H1 (cell line): ENCODE measurements around the gene LMX1A. TPM values are rescaled to one million over a fixed set of nuclear protein-coding genes. Genes with fewer than 3 reads are reported as not detected.

Source experiments
- CTCF ChIA-PET: fragments of 300-600 bp; sonication (Branson Sonifier 250); formaldehyde crosslinking; loops from one replicate; lab custom pipeline; 2021; ENCODE audit not compliant: partially characterized antibody; lab: Charles Lee
- POLR2A ChIA-PET: fragments of 300-600 bp; sonication (Branson Sonifier 250); formaldehyde crosslinking; loops from one replicate; lab custom pipeline; 2021; ENCODE audit warnings: inconsistent platforms; ENCODE audit not compliant: partially characterized antibody; lab: Charles Lee
- DNase-seq, 2 experiments: peaks; one replicate each; pipeline versions ENCODE4 v3.0.0 to v3.0.0-alpha.2; 2010 to 2022; ENCODE audit warnings: low spot score in 2 of 2, low read depth in 1 of 2, mixed read lengths in 1 of 2
- FAIRE-seq: peaks from 2 replicates; lab custom pipeline; 2011; peaks lifted over from hg19 to GRCh38; lab: Jason Lieb, UNC
- H2AFZ ChIP-seq: 2 replicates; pipeline ENCODE4 v1.8.1; 2012; ENCODE audit warnings: low read length, inconsistent platforms
- H2AK5ac ChIP-seq: 2 replicates; pipeline ENCODE4 v1.6.1; 2013; ENCODE audit warnings: low read depth, low read length
- H2BK120ac ChIP-seq: replicated peaks from 2 replicates; pipeline ENCODE3; 2013; ENCODE audit warnings: low read depth, low read length, inconsistent platforms
- H2BK12ac ChIP-seq: 2 replicates; pipeline ENCODE4 v1.6.1; 2013; ENCODE audit warnings: low read depth, low read length
- H2BK15ac ChIP-seq: 2 replicates; pipeline ENCODE4 v1.6.1; 2013; ENCODE audit warnings: low read length
- H2BK20ac ChIP-seq: 2 replicates; pipeline ENCODE4 v1.6.1; 2013; ENCODE audit warnings: low read length
- H2BK5ac ChIP-seq: 2 replicates; pipeline ENCODE4 v1.6.1; 2013; ENCODE audit warnings: low read depth, low read length
- H3K14ac ChIP-seq: 2 replicates; pipeline ENCODE4 v1.6.1; 2013; ENCODE audit warnings: inconsistent platforms; ENCODE audit not compliant: insufficient read length
- H3K18ac ChIP-seq: 2 replicates; pipeline ENCODE4 v1.6.1; 2013; ENCODE audit warnings: low read length; ENCODE audit errors: extremely low read depth
- H3K23ac ChIP-seq: 2 replicates; pipeline ENCODE4 v1.6.1; 2013; ENCODE audit warnings: inconsistent platforms; ENCODE audit not compliant: insufficient read length
- H3K23me2 ChIP-seq: 2 replicates; pipeline ENCODE4 v1.6.1; 2013; ENCODE audit warnings: low read depth, low read length
- H3K27ac ChIP-seq: 2 replicates; pipeline ENCODE4 v1.6.1; 2011; ENCODE audit warnings: low read depth, low read length, inconsistent platforms
- H3K27me3 ChIP-seq, 4 experiments: replicated peaks in 1 of 4; 1 replicate in 1 of 4; 2 replicates in 3 of 4; pipeline versions ENCODE4 v1.6.1 to v1.8.1; 2011 to 2013; ENCODE audit warnings: low read length in 3 of 4, mild to moderate bottlenecking in 3 of 4, inconsistent platforms in 2 of 4, mixed read lengths in 2 of 4, moderate library complexity in 1 of 4; ENCODE audit not compliant: control insufficient read depth in 3 of 4, insufficient read depth in 3 of 4; ENCODE audit errors: extremely low read depth in 1 of 4
- H3K36me3 ChIP-seq, 4 experiments: 2 replicates each; pipeline versions ENCODE4 v1.6.1 to v1.8.1; 2011 to 2013; ENCODE audit warnings: mild to moderate bottlenecking in 4 of 4, low read length in 3 of 4, moderate library complexity in 2 of 4, control low read depth in 1 of 4, inconsistent platforms in 1 of 4; ENCODE audit not compliant: insufficient read depth in 4 of 4, control insufficient read depth in 2 of 4
- H3K4ac ChIP-seq: replicated peaks from 2 replicates; pipeline ENCODE3; 2013; ENCODE audit warnings: low read length, low read depth, mixed read lengths, inconsistent platforms; ENCODE audit not compliant: insufficient read length
- H3K4me1 ChIP-seq, 4 experiments: replicated peaks in 1 of 4; 1 replicate in 1 of 4; 2 replicates in 3 of 4; pipeline versions ENCODE4 v1.6.1 to v1.8.1; 2011 to 2013; ENCODE audit warnings: low read length in 3 of 4, inconsistent platforms in 2 of 4, mixed read lengths in 1 of 4; ENCODE audit not compliant: insufficient read depth in 4 of 4, control insufficient read depth in 3 of 4
- H3K4me2 ChIP-seq, 2 experiments: 2 replicates each; pipeline versions ENCODE4 v1.6.1 to v1.8.1; 2011 to 2013; ENCODE audit warnings: low read depth in 2 of 2, low read length in 2 of 2, control low read depth in 1 of 2, inconsistent platforms in 1 of 2, mild to moderate bottlenecking in 1 of 2; ENCODE audit not compliant: insufficient read depth in 1 of 2
- H3K4me3 ChIP-seq, 4 experiments: fragments of 200-600, 300-600 bp in 1 of 4; sonication (generic), shearing (Covaris generic), sonication (Bioruptor Twin) in 1 of 4; 2 replicates each; pipeline versions ENCODE4 v1.5.1 to v1.8.1; 2011 to 2016; ENCODE audit warnings: low read length in 4 of 4, low read depth in 3 of 4, control low read depth in 2 of 4, inconsistent platforms in 2 of 4, mild to moderate bottlenecking in 2 of 4, mixed read lengths in 1 of 4, moderate library complexity in 1 of 4; ENCODE audit not compliant: insufficient read depth in 2 of 4; ENCODE audit errors: extremely low read depth in 1 of 4
- H3K56ac ChIP-seq: replicated peaks from 2 replicates; pipeline ENCODE3; 2013; ENCODE audit warnings: low read depth, mild to moderate bottlenecking, mixed read lengths, low read length, inconsistent platforms; ENCODE audit not compliant: insufficient read length
- H3K79me1 ChIP-seq: 2 replicates; pipeline ENCODE4 v1.6.1; 2013; ENCODE audit warnings: low read depth, low read length, control low read depth
- H3K79me2 ChIP-seq, 2 experiments: 2 replicates each; pipeline versions ENCODE4 v1.6.1 to v1.8.1; 2012 to 2013; ENCODE audit warnings: low read length in 2 of 2, mild to moderate bottlenecking in 2 of 2, inconsistent platforms in 1 of 2; ENCODE audit not compliant: insufficient read depth in 2 of 2, control insufficient read depth in 1 of 2
- H3K9ac ChIP-seq, 4 experiments: replicated peaks in 1 of 4; 1 replicate in 1 of 4; 2 replicates in 3 of 4; pipeline versions ENCODE4 v1.6.1 to v1.8.1; 2011 to 2013; ENCODE audit warnings: low read depth in 3 of 4, low read length in 3 of 4, control low read depth in 2 of 4, mild to moderate bottlenecking in 2 of 4, moderate library complexity in 2 of 4, inconsistent platforms in 1 of 4; ENCODE audit errors: extremely low read depth in 1 of 4
- H3K9me3 ChIP-seq, 2 experiments: 2 replicates each; pipeline versions ENCODE4 v1.6.1 to v1.8.1; 2012 to 2013; ENCODE audit warnings: mild to moderate bottlenecking in 2 of 2, moderate library complexity in 2 of 2, control low read depth in 1 of 2, inconsistent platforms in 1 of 2, low read depth in 1 of 2, low read length in 1 of 2, mixed read lengths in 1 of 2; ENCODE audit not compliant: insufficient read depth in 2 of 2
- H4K20me1 ChIP-seq, 2 experiments: replicated peaks in 1 of 2; 2 replicates each; pipeline versions ENCODE3 to v1.8.1; 2011 to 2013; ENCODE audit warnings: inconsistent platforms in 2 of 2, low read length in 2 of 2, mild to moderate bottlenecking in 1 of 2; ENCODE audit not compliant: insufficient read depth in 2 of 2, control insufficient read depth in 1 of 2
- H4K5ac ChIP-seq: 2 replicates; pipeline ENCODE4 v1.6.1; 2013; ENCODE audit warnings: low read length, low read depth, mixed read lengths, inconsistent platforms; ENCODE audit not compliant: insufficient read length
- H4K8ac ChIP-seq: 2 replicates; pipeline ENCODE4 v1.8.0; 2013; ENCODE audit warnings: mild to moderate bottlenecking, moderate library complexity, low read length, inconsistent platforms; ENCODE audit not compliant: insufficient read depth; ENCODE audit errors: extremely low read depth
- H4K91ac ChIP-seq: replicated peaks from 2 replicates; pipeline ENCODE3; 2013; ENCODE audit warnings: low read length, mixed read lengths, inconsistent platforms; ENCODE audit not compliant: insufficient read length
- CBX5 ChIP-seq: fragments of 300-800, 300-1000 bp; sonication (generic); IDR thresholded peaks from 2 replicates; pipeline ENCODE4 v1.7.1; 2016; ENCODE audit warnings: antibody characterized with exemption, low read length, low read depth
- CHD2 ChIP-seq: IDR thresholded peaks from 2 replicates; pipeline ENCODE4 v1.6.1; 2012; ENCODE audit warnings: low read length, improper control_type of control experiment
- CTCF ChIP-seq, 3 experiments: IDR thresholded peaks; 1 replicate in 2 of 3; 2 replicates in 1 of 3; pipeline versions ENCODE4 v1.5.1 to v1.6.1; 2011; ENCODE audit warnings: low read length in 3 of 3, mild to moderate bottlenecking in 3 of 3, inconsistent platforms in 2 of 3, low read depth in 1 of 3, moderate library complexity in 1 of 3; ENCODE audit not compliant: insufficient read depth in 1 of 3; ENCODE audit errors: control extremely low read depth in 1 of 3
- EP300 ChIP-seq, 2 experiments: IDR thresholded peaks; 1 replicate in 1 of 2; 2 replicates in 1 of 2; pipeline ENCODE4 v1.6.1; 2011 to 2012; ENCODE audit warnings: low read depth in 2 of 2, low read length in 2 of 2, mild to moderate bottlenecking in 2 of 2, borderline replicate concordance in 1 of 2, inconsistent platforms in 1 of 2, moderate library complexity in 1 of 2
- HDAC2 ChIP-seq, 2 experiments: fragments of 300-600 bp in 1 of 2; sonication (generic) in 1 of 2; IDR thresholded peaks; 2 replicates each; pipeline ENCODE4 v1.6.1; 2011 to 2012; ENCODE audit warnings: low read depth in 2 of 2, low read length in 2 of 2, mild to moderate bottlenecking in 2 of 2, moderate library complexity in 2 of 2, borderline replicate concordance in 1 of 2, inconsistent platforms in 1 of 2
- HDAC6 ChIP-seq: IDR thresholded peaks from one replicate; pipeline ENCODE4 v1.7.1; 2012; ENCODE audit warnings: low read depth, mild to moderate bottlenecking, inconsistent platforms, low read length, moderate library complexity
- POLR2A ChIP-seq, 2 experiments: IDR thresholded peaks; 1 replicate in 1 of 2; 2 replicates in 1 of 2; pipeline ENCODE4 v1.6.1; 2011; ENCODE audit warnings: low read depth in 2 of 2, low read length in 2 of 2, mild to moderate bottlenecking in 2 of 2; ENCODE audit errors: control extremely low read depth in 1 of 2
- SIRT6 ChIP-seq: IDR thresholded peaks from one replicate; pipeline ENCODE4 v1.7.1; 2012; ENCODE audit warnings: low read length, inconsistent platforms
- SP2 ChIP-seq: IDR thresholded peaks from 2 replicates; pipeline ENCODE4 v1.6.1; 2012; ENCODE audit warnings: mild to moderate bottlenecking, low read length, inconsistent platforms
- TAF1 ChIP-seq: IDR thresholded peaks from 2 replicates; pipeline ENCODE4 v1.6.1; 2011; ENCODE audit warnings: mild to moderate bottlenecking, low read depth, low read length
- WGBS, 2 experiments: shearing (Covaris generic) in 1 of 2; methylation state at CpG; one replicate each; pipeline versions ENCODE4 v1.1.6 to v1.1.7; 2013 to 2015; ENCODE audit warnings: low lambda C conversion rate in 2 of 2, mixed read lengths in 2 of 2, inconsistent platforms in 1 of 2, low coverage in 1 of 2, missing lambda C conversion rate in 1 of 2; ENCODE audit not compliant: insufficient replicate concordance in 2 of 2, insufficient coverage in 1 of 2, insufficient read length in 1 of 2; ENCODE audit errors: extremely low coverage in 1 of 2, missing lambda C conversion rate in 1 of 2; 5-methylcytosine and 5-hydroxymethylcytosine counted together
- polyA plus RNA-seq, 7 experiments: library from polyadenylated mRNA; depleted of rRNA in 3 of 7; stranded (reverse) in 5 of 7; unstranded in 2 of 7; fragments of >200 nt in 5 of 7; fragments of 200-250 nt in 2 of 7; gene quantifications; 1 replicate in 5 of 7; 2 replicates in 1 of 7; 4 replicates in 1 of 7; pipeline versions ENCODE4 v1.2.1 to v1.2.3, GENCODE V29; 2011 to 2013; ENCODE audit warnings: missing spikeins in 2 of 7, mixed read lengths in 2 of 7
- total RNA-seq: library from RNA; stranded (reverse); fragmentation: NEBNext Ultra II Directional; extraction: Animal tissue kit (Norgen Biotek cat#: 25700); gene quantifications from 2 replicates; pipeline ENCODE4 v1.2.1, GENCODE V29; 2021

LMX1A gene
- total and polyA plus RNA-seq, 2 of the 8 experiments (the other 6 are each of a cell fraction or from before 2014, with no cell fraction given) = not detected

- Histone ChIP-seq H2AFZ (0 out of 2 replicates have a peak overlapping the region, but pooled peaks have one; percentile 66), H4K91ac (no peak overlapping the region), H3K79me2 (no peaks in the 10 kb centered on the region), H2BK12ac (no peak overlapping the region), H3K23ac (no peak overlapping the region), H3K4me2 (no peak overlapping the region), H3K4me3 (no peak overlapping the region), H3K18ac (no peak overlapping the region), H2BK20ac (no peak overlapping the region), H3K4ac (no peak overlapping the region), H3K9ac (no peak overlapping the region), H3K79me1 (no peaks in the 10 kb centered on the region), H3K23me2 (no peaks in the 10 kb centered on the region), H3K27me3 (no peaks in the 10 kb centered on the region), H4K5ac (no peak overlapping the region), H4K8ac (0 out of 2 replicates have a peak overlapping the region, but pooled peaks have one; percentile 6), H2AK5ac (no peak overlapping the region), H2BK5ac (no peak overlapping the region), H3K4me1 (peaks cover 0 to 6% (median 2%) of the 10 kb centered on the region in 4 experiments; a peak in 2 of 7 replicates), H2BK120ac (no peak overlapping the region), H3K27ac (no peak overlapping the region), H3K14ac (no peak overlapping the region), H4K20me1 (no peaks in the 10 kb centered on the region), H3K56ac (no peak overlapping the region), H3K9me3 (no peaks in the 10 kb centered on the region), H3K36me3 (no peaks in the 10 kb centered on the region), H2BK15ac (no peak overlapping the region)
- WGBS, 2 experiments = 90% methylated on average over 5 of the region's 5 CpGs; no CpG with 5 or more reads in 1 of the 2 experiments
- DNase-seq (no peak), FAIRE-seq (no peak)
- TF ChIP-seq CTCF (IDR thresholded peaks at IDR 0.05; ENCODE audit: control extremely low read depth in 1 of 3, insufficient read depth in 1 of 3, low read depth in 1 of 3, low read length in 3 of 3) (no peak), EP300 (IDR thresholded peaks at IDR 0.05; ENCODE audit: borderline replicate concordance in 1 of 2, low read depth in 2 of 2, low read length in 2 of 2) (no peak), CBX5 (no peak), CHD2 (no peak), SP2 (no peak), SIRT6 (no peak), TAF1 (no peak), HDAC2 (IDR thresholded peaks at IDR 0.05; ENCODE audit: borderline replicate concordance in 1 of 2, low read depth in 2 of 2, low read length in 2 of 2) (no peak), HDAC6 (no peak), POLR2A (IDR thresholded peaks at IDR 0.05; ENCODE audit: control extremely low read depth in 1 of 2, low read depth in 2 of 2, low read length in 2 of 2) (no peak)
- POLR2A ChIA-PET = interaction anchor here (0.6 kb wide), 1 partner anchor 13 kb away, joined by 4 read pairs; no protein-coding TSS in a partner anchor
- CTCF ChIA-PET = interaction anchor here (0.8 to 1.8 kb wide), 4 partner anchors 10 to 63 kb away, joined by 3 to 7 read pairs (median 4); no protein-coding TSS in a partner anchor
Measured at GRCh38 chr1:165207853-165208515, 148.5 kb downstream of the LMX1A start.
